ENCODE data around the gene RNF208.
"Not testable (repeated sequence)": the region's sequence is repeated elsewhere in the genome, so short reads cannot be mapped to it uniquely, and the experiment has no call there.

The RNF208 gene

DNA sequence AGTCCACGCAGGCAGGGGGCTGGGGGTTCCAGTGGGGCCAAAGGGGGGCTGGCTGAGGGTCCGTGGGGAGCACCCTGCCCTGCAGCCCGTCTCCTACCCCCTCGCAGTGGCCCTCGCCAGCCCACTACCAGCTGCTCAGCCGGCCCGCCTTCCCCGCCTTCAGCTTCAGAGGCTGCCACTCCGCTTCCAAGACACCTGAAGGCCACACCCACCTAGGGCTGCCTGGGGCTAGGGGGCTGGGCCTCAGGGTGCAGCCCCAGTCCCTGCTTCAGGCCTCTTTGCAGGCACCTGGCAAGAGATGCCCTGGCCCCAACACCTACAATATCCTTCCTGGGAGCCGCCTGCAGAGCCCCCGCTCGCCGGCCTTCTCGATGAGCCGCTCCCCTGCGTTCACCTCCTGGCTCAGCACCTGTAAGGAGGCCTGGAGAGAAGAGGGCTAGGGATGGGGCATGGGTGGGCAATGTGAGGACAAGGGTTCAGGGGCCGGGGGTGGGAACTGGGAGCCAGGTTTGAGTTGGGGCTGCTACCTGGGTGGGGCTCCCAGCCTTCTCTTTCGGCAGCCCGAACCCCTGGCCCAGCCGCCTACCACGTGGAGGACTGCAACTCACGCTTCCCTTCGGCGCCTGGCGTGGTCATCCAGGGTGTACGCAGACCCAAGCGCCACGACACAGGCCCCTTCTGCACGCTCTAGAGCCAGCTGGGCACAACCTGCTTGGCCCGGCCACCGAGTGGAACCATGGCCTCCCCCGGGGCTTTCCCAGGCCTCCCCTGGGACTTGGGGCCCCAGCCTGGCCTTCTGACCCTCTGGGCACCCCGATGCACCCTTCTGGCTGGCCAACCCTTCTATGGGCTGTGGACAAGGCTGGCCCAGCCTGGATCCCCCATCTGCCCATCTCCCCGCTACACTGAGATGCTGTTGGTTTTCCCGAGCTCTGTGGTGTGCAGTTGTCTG is 30.8 kb upstream of the RNF208 start:
- peak; percentile 25 for DNase-seq

DNA sequence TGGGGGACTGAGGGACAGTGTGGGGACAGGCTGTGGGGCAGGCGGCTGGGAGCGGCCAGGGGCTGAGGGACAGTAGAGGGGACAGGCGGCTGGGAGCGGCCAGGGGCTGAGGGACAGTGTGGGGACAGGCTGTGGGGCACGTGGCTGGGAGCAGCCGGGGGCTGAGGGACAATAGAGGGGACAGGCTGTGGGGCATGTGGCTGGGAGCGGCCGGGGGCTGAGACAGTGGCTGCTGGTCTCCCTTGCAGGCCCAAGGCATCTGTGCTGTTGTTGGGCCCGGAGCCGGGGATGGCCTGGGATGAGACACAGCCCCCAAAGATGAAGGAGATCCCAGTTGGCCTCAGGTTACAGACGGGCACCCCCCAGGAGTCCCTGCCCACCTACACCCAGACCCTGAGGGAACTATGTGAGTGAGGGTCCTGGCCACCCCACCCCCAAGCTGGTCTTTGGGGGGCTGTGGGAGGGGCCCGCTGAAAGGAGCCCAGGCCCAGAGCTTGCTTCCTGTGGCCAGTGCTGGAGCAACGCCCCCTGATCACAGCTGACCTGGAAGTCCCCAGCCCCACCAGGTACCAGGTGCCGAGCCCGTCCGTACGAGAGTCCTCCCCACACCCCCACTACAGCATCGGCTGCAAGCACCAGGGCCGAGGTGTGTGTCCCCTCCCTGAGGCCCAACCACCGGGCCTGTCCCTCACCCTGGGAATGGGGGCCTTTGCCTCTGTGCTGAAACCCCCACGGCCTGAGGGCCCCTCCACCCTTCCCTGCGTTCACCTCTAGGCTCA is 29.6 kb upstream of the RNF208 start:
- DNase-seq: no peak

DNA sequence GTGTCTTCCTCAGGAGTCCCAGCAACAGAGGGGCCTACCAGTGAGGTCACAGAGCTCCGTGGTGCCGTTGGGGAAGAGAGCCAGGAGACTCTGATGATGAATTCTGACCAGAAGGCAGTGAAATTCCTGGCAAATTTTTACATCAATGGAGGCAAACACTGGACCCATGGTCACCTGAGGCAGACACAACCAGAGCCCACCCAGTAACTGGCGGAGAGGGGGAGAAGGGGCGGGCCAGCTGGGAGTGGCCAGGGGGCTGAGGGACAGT is 29.1 kb upstream of the RNF208 start, which contains the start of gene STPG3:
TSS of gene STPG3 (plus strand) at position 93 of the 268 bp plus-strand sequence. CDS start at position 94, 1 bp downstream.
- no peak for DNase-seq

DNA sequence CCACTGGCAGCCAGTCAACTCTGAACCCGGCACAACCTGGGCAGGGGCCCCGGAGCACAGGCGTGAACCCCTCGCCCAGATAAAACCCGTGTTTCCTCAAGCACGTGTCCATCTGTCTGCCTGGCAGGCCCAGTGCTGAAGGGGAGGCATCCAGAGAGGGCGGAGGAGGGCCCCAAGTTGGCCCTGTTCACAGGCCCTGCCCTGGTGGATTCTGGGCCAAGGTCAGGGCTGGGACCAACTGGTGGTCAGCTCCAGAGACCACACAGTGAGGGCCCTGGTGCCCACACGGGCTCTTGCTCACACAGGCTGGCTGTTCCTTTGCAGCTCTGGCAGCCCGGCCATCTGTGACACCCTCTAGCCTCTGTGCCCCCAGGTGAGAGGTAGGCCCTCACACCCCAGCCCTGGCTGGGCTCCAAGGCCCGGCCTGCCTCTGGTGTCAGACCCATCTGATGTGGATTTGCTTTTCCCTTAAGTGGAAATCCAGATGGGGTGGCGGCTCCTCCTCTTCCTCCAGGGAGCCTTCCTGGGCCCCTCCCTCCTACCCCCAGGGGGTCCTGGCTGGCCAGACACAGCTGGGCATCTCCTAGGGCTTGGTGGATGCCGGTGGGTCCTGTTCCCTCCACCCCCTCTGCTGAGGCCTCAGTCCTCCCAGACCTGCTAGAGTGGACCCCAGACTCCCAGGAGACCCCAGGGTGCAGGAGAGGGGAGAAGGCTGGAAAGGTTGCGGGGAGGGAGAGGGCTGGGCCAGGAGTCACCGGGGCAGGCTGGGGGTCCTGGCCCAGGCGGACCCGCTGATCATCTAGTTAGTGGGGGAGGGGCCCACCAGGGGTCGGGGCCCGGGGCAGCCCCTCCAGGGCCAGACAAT is 28.5 kb upstream of the RNF208 start:
- DNase-seq: no peak

DNA sequence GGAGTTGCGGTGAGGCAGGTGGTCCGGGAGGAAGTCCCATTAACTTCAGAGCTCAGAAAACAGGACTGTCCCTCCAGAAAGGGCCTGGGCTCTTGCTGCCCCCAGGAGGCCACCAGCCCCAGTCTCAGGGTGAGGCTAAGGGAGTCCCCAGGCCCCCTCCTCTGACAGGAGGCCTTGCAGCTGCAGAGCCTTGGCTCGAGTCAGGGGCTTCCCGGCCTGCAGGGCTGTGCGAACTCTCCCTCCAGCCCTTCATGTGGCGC is 25.8 kb upstream of the RNF208 start:
- no peak for DNase-seq

DNA sequence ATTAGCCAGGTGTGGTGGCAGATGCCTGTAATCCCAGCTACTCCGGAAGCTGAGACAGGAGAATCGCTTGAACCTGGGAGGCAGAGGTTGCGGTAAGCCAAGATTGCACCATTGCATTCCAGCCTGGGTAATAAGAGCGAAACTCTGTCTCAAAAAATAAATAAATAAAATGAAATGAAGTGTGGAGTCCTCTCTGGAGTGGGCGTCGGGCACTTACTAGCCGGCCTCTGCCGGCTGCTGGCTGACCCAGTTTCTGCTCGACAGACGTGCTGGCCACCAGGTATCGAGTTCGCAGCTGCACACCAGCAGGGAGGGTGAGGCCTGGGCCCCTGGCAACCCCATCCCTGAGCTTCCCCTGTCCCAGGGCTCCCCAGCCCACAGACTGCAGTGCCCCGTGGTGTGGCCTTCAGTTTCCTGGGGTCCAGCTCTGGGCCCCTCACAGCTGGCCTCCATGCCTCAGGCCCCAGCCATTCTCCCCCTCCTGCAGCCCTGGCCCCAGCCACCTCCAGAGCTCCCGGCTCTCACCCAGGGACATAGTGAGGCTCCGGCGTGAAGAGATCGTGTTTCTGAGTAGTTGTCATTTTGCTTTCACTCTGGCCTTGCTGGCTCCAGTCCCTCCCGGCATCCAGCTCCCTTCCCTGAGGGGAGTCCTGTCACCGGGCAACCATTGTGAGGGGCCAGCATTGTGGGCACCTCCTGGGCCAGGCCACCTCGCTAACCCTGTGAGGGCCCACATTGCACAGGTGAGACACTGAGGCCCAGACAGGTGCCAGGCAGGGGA is 25.3 kb upstream of the RNF208 start:
- no peak for DNase-seq

DNA sequence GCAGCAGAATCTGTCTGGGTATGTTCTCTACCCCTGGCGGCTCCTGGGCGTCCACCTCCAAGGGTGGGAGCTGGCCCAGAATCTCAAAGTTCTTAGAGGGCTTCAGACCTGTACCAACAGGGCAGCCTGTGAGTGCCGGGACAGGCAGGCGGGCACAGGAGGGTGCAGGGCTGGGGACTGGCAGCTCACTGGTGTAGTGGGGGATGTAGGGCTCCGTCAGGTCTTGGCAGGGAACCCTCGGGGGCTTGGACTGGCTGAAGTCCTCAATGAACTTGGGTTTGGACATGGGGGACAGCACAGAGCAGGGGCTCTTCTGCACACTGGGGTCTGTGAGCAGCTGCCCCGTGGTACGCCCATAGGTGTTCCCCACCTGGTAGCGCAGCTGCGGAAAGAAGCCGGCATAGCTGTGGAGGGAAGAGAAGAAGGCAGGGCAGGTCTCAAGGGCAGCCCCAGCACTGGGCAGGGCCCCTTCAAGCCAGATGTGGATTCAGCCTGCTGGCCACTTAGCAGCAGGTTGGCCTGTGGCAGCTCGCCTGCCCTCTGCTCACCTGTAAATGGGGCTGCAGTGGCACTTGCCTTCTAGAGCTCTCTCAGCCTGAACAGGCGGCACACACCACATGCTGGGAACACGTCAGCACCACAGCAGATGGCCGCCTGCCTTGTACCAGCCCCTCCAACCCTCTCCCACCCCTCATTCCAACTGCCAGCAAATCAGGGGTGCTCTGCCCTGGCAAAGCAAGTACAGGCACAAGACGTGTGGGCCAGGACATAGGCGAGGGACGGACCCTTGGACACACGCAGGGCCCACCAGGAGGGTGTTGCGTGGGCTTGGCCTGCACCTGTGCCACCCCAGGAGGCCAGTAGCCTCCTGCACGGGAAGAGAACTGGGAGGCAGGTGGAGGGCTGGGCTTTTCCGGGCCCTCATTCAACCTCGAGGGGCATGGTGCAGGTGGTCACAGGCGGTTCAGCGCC is 23.7 kb upstream of the RNF208 start:
- DNase-seq: no peak

DNA sequence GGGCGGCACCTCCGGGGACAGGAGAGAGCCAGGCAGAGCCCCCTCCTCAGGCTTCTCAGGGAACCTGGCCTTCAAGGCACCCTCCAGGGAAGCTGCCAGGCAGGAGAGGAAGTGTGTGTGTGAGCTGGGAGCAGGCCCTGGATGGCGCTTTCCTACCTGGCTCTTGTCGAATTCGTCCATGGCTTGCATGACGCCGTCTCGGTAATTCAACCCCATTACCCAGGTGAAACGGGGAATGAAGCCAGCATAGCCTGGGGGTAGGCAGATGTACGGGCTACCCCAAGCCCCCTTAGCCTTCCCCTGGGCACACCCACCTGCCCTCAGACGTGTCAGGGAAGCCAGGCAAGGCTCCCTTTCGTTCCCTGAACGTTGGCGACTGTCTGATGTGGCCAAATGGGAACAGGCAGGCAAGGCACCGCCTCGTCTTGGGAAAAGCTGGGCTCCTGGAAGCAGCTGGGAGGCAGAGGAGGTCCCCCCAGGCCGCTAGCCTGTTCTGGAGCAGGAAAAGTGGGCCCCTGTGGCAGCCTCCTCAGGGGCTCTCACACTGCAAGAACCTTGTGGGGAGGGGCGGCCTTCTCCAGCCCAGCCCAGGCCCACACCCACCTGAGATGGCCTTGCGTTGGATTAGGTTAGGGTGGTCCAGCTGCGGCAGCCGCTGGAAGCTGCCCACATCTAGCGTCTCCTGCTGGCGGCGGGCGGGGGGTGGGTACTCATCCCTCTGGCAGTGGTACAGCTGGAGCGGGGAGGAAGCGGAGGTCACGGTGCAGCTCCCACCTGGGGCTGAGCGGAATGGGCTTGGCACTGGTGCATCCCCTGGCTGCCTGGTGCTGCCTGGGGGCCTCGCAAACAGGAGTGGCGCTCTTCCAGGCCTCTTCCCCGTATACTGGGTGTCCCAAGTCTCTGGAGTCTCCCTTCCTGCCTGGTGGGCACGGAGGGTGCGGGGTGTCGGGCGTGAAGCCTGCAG is 22.7 kb upstream of the RNF208 start:
- peak; percentile 41 for DNase-seq

DNA sequence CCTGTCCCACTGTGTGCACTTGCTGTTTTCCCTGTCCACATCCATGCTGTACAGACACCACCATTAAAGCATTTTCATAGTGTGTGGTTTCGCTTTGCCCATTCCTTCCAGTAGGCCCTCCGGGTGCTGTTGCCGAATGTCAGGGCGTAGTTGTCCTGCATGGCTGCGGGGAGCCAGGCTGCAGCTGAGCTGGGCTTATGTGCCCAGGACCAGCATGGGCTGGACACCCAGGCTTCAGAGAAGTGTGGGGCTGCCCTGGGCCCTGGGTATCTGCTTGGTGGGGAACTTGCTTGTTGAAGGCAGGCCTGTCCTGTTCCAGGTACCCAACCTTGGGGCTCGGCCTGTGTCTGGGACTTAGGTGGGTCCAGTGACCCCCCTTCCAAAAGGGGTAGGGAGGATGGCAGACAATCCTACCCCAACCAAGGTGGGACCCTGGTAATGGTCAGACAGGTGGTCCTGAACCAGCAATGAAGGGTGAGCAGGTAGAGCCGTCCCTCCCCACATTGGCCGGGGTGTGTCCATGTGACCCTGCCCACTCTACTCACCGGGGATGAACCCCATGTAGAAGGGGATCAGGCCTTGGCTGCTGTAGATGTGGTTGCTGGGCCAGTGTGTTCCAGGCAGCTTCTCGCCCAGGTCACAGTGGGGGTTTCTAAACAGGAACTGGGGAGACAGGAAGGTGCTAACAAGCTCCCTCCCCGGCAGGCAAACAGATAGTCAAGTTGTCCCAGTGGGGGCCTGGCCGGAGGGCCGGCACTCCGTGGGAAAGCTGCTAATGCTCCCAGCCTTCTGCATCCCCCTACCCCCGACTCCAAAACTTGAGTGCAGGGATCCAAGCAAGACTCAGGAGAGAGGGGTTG is 21.8 kb upstream of the RNF208 start:
- no peak for DNase-seq

DNA sequence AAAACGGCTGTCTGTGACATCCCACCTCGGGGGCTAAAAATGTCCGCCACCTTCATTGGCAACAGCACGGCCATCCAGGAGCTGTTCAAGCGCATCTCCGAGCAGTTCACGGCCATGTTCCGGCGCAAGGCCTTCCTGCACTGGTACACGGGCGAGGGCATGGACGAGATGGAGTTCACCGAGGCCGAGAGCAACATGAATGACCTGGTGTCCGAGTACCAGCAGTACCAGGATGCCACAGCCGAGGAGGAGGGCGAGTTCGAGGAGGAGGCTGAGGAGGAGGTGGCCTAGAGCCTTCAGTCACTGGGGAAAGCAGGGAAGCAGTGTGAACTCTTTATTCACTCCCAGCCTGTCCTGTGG is 21.2 kb upstream of the RNF208 start:
- DNase-seq: not testable (repeated sequence)

DNA sequence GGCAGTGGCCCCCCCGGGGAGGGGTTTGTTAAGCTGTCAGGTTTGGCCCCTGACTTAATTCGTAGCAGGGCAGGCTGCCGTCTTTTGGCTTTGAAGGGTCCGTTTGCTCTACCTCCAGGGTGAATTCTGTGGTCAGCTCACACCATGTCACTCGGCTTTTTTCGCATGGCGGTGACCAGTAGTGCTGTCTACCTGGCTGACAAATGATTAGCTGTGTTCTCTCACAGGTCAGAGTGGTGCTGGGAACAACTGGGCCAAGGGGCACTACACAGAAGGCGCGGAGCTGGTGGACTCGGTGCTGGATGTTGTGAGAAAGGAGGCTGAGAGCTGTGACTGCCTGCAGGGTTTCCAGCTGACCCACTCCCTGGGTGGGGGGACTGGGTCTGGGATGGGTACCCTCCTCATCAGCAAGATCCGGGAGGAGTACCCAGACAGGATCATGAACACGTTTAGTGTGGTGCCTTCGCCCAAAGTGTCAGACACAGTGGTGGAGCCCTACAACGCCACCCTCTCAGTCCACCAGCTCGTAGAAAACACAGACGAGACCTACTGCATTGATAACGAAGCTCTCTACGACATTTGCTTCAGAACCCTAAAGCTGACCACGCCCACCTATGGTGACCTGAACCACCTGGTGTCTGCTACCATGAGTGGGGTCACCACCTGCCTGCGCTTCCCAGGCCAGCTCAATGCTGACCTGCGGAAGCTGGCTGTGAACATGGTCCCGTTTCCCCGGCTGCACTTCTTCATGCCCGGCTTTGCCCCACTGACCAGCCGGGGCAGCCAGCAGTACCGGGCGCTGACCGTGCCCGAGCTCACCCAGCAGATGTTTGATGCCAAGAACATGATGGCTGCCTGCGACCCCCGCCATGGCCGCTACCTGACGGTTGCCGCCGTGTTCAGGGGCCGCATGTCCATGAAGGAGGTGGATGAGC is 20.5 kb upstream of the RNF208 start:
- DNase-seq: no peak

DNA sequence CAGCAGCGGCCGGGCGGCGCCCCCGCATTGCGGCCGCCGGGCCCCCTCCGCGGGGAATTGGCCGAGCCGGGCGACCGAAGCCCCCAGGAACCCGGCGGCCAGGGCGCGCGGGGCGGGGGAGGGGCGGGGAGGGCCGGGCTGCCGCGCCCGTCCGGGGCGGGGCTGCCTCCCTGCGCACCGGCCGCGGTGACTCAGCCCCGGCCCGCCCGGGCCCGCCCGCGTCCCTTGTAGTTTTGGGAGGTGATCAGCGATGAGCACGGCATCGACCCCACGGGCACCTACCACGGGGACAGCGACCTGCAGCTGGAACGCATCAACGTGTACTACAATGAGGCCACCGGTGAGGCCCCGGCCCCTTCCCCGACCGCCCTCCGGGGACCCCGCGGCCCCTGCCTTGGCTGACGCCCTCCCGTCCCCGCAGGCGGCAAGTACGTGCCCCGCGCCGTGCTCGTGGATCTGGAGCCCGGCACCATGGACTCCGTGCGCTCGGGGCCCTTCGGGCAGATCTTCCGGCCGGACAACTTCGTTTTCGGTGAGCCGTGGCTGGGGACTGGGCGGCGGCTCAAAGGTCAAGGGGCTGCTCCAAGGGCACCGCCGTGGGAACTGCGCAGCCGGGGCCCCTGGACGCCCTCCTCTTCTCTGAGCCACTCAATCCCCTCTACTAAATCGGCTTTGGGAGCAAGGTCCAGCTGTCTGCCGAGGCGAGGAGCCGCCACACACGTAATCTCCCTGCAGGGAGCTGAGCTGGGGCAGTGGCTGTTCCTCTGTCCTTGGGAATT is 19.6 kb upstream of the RNF208 start:
- no peak for DNase-seq

DNA sequence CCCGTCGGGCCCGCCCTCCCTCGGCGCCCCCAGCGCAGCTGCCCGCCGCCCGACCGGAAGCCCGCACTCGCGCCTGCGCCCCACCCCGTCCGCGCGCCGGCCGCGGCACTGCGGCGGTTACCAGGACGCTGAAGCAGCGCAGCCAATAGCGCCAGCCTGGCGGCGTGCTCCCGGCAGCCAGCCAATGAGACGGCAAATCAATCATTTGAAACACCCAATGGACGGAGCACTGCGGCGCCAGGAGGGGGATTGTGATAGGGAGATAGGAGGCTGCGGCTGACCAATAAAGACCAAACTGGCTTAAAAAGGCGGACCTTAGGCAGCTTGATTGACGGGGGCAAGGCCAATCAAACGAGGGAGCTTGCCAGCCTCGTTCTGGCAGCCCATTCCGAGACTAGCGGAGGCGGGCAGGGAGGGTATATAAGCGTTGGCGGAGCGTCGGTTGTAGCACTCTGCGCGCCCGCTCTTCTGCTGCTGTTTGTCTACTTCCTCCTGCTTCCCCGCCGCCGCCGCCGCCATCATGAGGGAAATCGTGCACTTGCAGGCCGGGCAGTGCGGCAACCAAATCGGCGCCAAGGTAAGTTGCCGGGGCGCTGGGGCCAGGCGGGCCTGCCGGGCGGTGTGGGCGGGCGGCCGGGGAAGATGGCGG is 18.9 kb upstream of the RNF208 start, which contains the start of gene TUBB4B:
TSS of gene TUBB4B (plus strand) at position 447 of the 649 bp plus-strand sequence. CDS start at position 521, 74 bp downstream.
- peak; percentile 99 for DNase-seq

DNA sequence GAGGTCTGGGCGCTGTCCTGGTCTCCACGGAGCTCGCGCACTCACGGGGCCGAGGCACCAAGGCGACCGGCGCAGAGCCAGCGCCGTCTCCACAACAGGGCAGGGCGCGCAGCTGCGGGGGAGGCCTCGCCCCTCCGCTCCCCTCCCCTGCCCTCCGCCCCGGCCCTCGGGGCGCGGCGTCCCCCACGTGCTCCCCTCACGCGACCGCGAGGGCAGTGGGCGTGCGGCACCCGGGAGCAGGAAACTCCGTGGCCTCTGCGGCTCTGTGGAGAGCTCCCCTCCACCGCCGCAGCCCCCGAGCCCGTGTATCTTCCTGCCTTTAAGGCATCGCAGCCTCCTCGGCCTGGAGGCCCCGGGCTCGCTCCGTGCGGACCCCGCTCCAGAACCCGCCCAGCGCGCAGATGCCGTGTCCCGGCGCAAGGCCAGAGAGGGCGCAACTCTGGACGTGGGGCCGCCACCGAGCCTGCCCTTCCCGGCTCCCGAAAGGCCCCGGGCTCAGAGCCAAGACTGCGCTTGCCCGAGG is 18.3 kb upstream of the RNF208 start:
- DNase-seq: peak; percentile 43

DNA sequence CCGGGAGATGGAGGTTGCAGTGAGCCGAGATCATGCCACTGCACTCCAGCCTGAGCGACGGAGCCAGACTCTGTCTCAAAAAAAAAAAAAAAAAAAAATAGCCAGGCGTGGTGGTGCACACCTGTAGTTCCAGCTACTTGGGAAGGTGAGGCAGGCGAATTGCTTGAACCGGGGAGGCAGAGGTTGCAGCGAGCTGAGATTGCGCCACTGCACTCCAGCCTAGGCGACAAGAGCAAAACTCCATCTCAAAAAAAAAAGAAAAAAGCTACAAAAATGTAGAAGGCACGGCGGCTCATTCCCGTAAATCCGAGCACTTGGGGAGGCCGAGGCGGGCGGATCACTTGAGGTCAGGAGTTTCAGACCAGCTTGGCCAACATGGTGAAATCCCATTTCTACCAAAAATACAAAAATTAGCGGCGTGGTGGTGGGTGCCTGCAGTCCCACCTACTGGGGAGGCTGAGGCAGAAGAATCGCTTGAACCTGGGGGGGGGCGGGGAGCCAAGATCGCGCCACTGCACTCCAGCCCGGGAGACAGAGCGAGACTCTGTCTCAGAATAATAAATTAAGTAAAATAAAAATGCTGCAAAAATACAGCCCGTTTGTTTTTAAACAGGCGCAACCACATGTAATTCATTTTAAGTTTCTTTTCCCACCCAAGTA is 17.6 kb upstream of the RNF208 start:
- DNase-seq: not testable (repeated sequence)

Data from NCI-H1436 (cell line).